ENCODE data around the gene MIB1.

DNA sequence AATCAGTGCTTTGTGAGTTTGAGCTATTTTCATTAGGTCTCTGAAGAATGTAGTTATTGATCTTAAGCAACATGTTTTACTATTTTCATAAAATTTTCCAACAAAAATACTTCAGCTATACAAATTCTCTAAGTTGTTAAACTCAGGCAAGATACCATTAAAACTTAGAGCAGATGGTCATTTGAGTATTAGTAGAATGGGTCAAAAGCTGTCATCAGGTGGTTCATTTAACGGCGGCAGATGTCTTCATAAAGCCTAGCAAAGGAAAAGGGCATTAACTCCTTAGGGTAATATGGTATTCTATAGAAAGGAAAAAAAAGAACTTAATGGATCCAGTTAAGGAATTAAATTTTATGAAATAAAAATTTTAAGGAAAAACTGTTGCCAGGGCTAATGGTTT, 19.2 kb downstream of the MIB1 start:
- TF ChIP-seq, protein P1, sequence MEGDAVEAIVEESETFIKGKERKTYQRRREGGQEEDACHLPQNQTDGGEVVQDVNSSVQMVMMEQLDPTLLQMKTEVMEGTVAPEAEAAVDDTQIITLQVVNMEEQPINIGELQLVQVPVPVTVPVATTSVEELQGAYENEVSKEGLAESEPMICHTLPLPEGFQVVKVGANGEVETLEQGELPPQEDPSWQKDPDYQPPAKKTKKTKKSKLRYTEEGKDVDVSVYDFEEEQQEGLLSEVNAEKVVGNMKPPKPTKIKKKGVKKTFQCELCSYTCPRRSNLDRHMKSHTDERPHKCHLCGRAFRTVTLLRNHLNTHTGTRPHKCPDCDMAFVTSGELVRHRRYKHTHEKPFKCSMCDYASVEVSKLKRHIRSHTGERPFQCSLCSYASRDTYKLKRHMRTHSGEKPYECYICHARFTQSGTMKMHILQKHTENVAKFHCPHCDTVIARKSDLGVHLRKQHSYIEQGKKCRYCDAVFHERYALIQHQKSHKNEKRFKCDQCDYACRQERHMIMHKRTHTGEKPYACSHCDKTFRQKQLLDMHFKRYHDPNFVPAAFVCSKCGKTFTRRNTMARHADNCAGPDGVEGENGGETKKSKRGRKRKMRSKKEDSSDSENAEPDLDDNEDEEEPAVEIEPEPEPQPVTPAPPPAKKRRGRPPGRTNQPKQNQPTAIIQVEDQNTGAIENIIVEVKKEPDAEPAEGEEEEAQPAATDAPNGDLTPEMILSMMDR (IDR thresholded peaks at IDR 0.05; ENCODE audit: poor library complexity), result no peak
- TF ChIP-seq EZH2 (IDR thresholded peaks at IDR 0.05; ENCODE audit: borderline replicate concordance) (no peak), EZH2phosphoT487 (IDR thresholded peaks at IDR 0.05; ENCODE audit: low read depth, severe bottlenecking, unreplicated experiment) (no peak)

Measured in hepatocyte (in vitro differentiated cells).